Measurements from ENCODE around the gene NFIA.

DNA sequence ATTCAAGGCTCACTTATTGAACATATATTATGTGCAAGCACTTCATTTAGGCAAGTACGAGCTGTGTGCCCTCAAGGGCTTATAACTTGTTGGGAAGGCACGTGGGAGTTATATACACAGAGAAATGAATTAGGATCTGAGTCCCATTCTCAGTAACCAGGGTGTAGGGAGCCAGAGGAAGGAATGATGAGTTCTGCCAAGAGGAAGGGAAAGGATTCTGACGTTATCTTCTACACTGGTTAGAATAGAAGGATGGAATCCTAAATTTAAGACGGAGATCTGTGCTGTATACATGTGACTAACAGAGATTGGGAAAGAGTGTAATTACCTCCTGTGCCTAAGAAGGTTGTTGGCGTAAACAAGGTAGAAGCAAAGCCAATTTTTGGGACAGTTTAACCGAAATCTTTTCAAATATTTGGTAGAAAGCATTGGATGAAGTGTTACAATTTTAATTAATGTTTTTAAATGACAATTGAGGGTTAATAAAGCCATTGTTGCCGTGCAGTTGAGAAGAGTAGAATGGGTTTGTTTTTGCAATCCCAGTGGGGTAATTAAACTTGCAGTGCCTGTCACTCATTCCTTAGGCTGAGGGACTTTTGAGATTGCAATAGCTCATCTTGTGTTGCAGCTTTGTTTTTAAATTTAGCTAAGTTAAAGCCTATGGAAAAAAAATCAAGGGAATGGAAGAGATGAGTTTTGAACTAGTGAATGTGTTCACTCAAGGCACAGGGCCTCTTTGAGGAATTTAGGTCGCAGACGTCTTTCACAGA, 177.2 kb downstream of the NFIA start:
- TF ChIP-seq, protein P1, sequence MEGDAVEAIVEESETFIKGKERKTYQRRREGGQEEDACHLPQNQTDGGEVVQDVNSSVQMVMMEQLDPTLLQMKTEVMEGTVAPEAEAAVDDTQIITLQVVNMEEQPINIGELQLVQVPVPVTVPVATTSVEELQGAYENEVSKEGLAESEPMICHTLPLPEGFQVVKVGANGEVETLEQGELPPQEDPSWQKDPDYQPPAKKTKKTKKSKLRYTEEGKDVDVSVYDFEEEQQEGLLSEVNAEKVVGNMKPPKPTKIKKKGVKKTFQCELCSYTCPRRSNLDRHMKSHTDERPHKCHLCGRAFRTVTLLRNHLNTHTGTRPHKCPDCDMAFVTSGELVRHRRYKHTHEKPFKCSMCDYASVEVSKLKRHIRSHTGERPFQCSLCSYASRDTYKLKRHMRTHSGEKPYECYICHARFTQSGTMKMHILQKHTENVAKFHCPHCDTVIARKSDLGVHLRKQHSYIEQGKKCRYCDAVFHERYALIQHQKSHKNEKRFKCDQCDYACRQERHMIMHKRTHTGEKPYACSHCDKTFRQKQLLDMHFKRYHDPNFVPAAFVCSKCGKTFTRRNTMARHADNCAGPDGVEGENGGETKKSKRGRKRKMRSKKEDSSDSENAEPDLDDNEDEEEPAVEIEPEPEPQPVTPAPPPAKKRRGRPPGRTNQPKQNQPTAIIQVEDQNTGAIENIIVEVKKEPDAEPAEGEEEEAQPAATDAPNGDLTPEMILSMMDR (IDR thresholded peaks at IDR 0.05): no peak
- no peak for TF ChIP-seq POLR2A (IDR thresholded peaks at IDR 0.05)

Data from esophagus squamous epithelium (tissue), 4 donors.